HG03097 (cell line): ENCODE measurements around the gene UQCRH.

Source experiments
- ATAC-seq: cut with Tn5 transposase; IDR thresholded peaks from one replicate; pipeline ENCODE4 v1.9.1; 2021; ENCODE audit not compliant: unreplicated experiment, low FRiP score

UQCRH gene

GRCh38 chr1:46303038-46303871 is at the start of gene UQCRH, which contains the start of gene LRRC41:
TSS of gene UQCRH (plus strand) at chr1:46303698. CDS start at chr1:46303767, 69 bp downstream.
TSS of gene LRRC41 (minus strand) at chr1:46303616. CDS start at chr1:46303322, 294 bp downstream.
- peak; percentile 73 for ATAC-seq

GRCh38 chr1:46254668-46255067 is 48.8 kb upstream of the UQCRH start:
- no peak for ATAC-seq

GRCh38 chr1:46256523-46256922 is 47.0 kb upstream of the UQCRH start:
- no peak for ATAC-seq

- ATAC-seq: no peak
Measured at GRCh38 chr1:46262508-46262907, 41.0 kb upstream of the UQCRH start.

- no peak for ATAC-seq
Measured at GRCh38 chr1:46263146-46263545, 40.4 kb upstream of the UQCRH start.

- ATAC-seq: no peak
Measured at GRCh38 chr1:46268578-46268977, 34.9 kb upstream of the UQCRH start.

- ATAC-seq: no peak
Measured at GRCh38 chr1:46274225-46275029, 29.1 kb upstream of the UQCRH start.

- ATAC-seq: no peak
Measured at GRCh38 chr1:46275030-46275337, 28.5 kb upstream of the UQCRH start.

GRCh38 chr1:46277658-46278373 is 25.7 kb upstream of the UQCRH start:
- ATAC-seq: no peak

GRCh38 chr1:46278807-46279206 is 24.7 kb upstream of the UQCRH start:
- ATAC-seq: no peak

GRCh38 chr1:46280092-46280491 is 23.4 kb upstream of the UQCRH start:
- ATAC-seq: no peak

- ATAC-seq: no peak
Measured at GRCh38 chr1:46281021-46281420, 22.5 kb upstream of the UQCRH start.

GRCh38 chr1:46284058-46284457 is 19.4 kb upstream of the UQCRH start:
- ATAC-seq: no peak

GRCh38 chr1:46284597-46285564 is 18.6 kb upstream of the UQCRH start:
- ATAC-seq: no peak

GRCh38 chr1:46285730-46286477 is 17.6 kb upstream of the UQCRH start:
- no peak for ATAC-seq

- ATAC-seq: no peak
Measured at GRCh38 chr1:46288485-46289133, 14.9 kb upstream of the UQCRH start.

GRCh38 chr1:46289134-46289494 is 14.4 kb upstream of the UQCRH start:
- ATAC-seq: no peak

GRCh38 chr1:46289976-46290375 is 13.5 kb upstream of the UQCRH start:
- no peak for ATAC-seq

- no peak for ATAC-seq
Measured at GRCh38 chr1:46295306-46295705, 8.2 kb upstream of the UQCRH start.
